GM20000 (cell line): ENCODE results near the gene ETV3.

Experiments
- DNase-seq: peaks from one replicate; pipeline ENCODE4 v3.0.0; 2012; ENCODE audit warnings: low spot score
- TF ChIP-seq, protein P1 (sequence below): IDR thresholded peaks from 2 replicates; pipeline ENCODE4 v1.5.1; 2012; ENCODE audit warnings: mild to moderate bottlenecking, control low read depth; ENCODE audit errors: extremely low read depth, missing control alignments

Gene ETV3

DNA sequence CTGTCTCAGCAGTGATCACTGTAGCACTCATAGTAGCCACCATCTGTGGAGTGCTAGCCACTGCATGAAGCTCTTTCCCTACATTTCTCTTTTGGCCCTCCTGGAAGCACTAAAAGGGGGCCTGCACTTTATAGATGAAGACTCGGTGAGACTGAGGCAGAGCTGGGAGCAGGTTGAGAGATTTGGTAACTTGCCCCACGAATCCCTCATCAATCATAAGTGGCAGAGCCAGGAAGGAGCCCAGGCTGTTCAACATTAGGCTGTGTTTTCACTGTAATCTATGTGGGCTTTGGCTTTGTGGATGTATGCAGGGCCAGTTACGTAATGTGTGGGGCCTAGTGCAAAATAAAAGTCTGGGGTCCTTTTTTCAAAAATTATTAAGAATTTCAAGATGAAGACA is 13.3 kb upstream of the ETV3 start:
- no peak for DNase-seq
- TF ChIP-seq, protein P1, sequence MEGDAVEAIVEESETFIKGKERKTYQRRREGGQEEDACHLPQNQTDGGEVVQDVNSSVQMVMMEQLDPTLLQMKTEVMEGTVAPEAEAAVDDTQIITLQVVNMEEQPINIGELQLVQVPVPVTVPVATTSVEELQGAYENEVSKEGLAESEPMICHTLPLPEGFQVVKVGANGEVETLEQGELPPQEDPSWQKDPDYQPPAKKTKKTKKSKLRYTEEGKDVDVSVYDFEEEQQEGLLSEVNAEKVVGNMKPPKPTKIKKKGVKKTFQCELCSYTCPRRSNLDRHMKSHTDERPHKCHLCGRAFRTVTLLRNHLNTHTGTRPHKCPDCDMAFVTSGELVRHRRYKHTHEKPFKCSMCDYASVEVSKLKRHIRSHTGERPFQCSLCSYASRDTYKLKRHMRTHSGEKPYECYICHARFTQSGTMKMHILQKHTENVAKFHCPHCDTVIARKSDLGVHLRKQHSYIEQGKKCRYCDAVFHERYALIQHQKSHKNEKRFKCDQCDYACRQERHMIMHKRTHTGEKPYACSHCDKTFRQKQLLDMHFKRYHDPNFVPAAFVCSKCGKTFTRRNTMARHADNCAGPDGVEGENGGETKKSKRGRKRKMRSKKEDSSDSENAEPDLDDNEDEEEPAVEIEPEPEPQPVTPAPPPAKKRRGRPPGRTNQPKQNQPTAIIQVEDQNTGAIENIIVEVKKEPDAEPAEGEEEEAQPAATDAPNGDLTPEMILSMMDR, result no peak

DNA sequence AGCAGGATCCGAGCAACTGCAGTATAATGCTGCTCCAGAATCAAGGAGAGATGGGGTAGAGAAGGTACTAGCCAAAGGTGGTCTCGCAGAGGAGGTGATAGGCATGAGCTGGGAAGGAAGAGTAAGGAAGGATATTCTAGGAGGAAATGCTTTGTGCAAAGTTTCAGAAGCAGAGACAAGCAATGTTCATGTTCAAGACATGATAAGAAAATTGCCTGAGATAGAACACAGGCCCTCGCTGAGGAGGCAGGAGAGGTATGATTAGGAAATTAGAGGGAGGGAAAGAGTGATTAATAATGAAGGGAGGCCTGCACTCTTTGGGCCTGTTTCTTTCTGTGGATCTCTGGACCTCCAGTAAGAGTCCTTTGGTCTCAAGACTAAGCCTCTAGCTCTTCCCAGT is 12.9 kb upstream of the ETV3 start:
- DNase-seq, result no peak
- TF ChIP-seq, protein P1, result no peak

DNA sequence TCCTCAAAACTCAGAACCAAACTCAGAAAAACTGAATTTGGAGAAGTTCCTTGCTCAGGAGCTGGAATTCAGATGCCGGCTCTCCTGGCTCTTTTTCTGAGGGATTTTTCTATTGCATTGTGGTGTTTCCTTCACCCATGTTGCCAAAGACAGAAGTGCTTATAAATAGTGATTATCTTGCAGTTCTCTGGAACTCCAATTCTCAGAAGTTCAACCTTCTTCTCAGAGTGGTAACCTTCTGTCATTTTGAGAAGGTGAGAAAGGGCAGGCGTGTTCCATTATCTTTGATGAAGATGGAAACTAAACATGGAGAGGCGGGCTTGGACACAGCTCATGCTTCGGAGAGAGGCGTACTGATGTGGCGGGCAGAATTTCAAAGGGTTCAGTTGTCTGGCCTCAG is 12.4 kb upstream of the ETV3 start:
- TF ChIP-seq, protein P1, result no peak
- DNase-seq, result no peak

DNA sequence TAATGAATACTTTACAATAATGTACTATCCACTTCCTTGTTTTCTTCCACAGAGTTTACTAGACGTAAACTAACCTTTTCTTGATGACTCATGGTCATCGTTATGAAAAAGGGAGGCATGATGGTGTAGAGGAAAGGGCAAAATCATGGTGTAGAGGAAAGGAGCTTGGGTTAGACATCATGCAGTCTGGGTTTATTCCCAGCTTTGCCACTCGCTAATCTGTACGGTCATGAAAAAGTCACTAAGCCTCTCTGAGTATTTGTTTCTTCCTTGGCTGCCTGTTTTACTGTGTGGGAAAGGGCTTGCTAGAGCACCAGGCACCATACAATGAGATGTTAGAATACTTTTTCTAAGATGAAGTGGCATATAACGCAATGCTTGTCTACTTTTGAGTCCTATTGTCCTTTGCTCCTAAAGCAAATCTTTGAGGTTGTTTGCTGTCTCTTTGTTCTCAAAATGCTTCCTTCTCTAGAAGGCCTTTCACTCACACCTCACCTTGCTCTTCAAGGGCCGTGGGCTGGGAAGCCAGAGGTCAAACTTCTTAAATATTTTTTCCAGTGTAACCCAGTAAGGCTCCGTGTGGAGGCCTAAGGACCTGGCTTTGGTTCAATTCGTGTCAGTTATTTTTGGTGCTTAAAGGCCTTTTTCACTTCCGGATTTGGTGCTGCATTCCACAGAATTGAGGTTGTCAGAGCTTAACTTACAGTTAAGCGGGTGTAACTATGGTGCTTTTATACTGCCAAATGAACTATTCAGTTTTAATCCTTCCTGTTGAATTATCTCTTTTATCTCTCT is 9.9 kb upstream of the ETV3 start:
- DNase-seq, result no peak
- TF ChIP-seq, protein P1, result no peak

DNA sequence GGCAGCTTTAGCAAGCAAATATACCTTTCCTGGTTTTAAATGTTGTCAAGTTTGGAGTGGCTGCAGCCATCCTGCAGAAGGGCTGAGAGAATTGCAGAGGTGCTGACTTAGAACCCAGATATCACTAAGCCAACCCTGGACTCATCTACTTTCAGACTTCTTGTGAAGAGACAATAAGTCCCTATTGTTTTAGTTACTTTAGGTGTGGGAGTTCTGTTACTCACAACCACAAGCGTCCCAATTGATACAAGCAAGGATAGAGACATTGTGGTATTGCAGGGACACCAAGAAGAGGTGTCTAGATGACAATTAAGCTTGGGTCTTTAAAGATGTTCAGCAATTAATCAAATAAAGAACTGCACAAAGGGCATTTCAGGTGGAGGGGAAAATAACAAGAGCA is 8.8 kb upstream of the ETV3 start:
- DNase-seq, result no peak
- TF ChIP-seq, protein P1, result no peak

DNA sequence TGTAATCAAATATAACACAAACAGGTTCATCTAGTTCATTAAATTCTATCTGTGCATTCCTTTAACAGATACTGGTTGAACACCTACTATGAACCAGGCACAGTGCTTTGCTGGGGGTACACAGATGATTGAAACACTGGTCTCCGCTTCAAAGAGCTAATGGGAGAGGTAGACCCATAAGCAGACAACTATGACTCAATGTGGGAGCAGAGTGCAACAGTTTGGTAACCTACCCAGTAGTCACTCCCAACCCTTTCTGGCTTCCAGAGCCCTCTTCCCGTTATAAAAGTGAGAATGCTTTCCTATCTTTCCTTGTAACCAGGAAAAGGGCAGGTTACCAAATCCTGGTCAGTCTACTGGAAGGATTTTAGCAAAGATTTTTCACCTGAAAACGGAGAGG is 8.0 kb upstream of the ETV3 start:
- DNase-seq, result no peak
- TF ChIP-seq, protein P1, result no peak

DNA sequence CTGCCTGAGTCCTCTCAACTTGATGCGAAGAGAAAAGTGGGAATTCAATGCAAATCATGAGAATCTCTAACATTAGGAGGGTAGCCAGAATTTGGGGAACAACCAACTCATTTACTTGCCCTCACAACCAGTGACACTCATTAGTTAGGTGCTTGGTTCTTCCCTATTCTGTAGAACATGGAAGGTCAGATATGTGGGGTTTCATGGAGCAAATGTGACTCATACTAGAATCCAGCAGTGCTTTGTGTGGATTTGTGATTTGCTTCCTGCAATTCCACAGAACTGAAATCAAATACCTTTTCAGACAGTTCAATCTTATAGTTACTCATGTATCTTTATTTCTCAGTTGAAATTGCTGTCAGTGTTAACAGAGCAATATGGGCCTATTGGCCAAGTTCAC is 6.9 kb upstream of the ETV3 start:
- TF ChIP-seq, protein P1, result no peak
- DNase-seq, result no peak
